Right lobe of liver (tissue), 6 donors: ENCODE results near the gene TMEM200A. TPM values are rescaled to one million over a fixed set of nuclear protein-coding genes. Genes with fewer than 3 reads are reported as not detected.

Experiments used
- ATAC-seq, 4 donors: fragments of 200-7000 bp; cut with Tn5 transposase; one replicate each; pipeline ENCODE4 v1.9.1; 2020; ENCODE audit warnings: mild to moderate bottlenecking in 4 of 4, moderate library complexity in 4 of 4
- DNase-seq, 3 donors: peaks; one replicate each; pipeline ENCODE4 v3.0.0-alpha.2; 2020
- H3K27ac ChIP-seq, 3 donors: fragments of 200-600 bp; one replicate each; pipeline ENCODE4 v1.8.0; 2022
- H3K27me3 ChIP-seq, 2 donors: fragments of 200-600 bp; one replicate each; pipeline ENCODE4 v1.8.0; 2022
- H3K36me3 ChIP-seq, 4 donors: fragments of 200-600 bp; sonication (generic) in 1 of 4; one replicate each; pipeline versions ENCODE4 v1.5.1 to v1.8.0; 2017 to 2022; ENCODE audit warnings: control low read depth in 1 of 4
- H3K4me1 ChIP-seq, 4 donors: fragments of 200-600 bp; sonication (generic) in 1 of 4; one replicate each; pipeline versions ENCODE4 v1.5.1 to v1.8.0; 2017 to 2022; ENCODE audit warnings: control low read depth in 1 of 4
- H3K4me3 ChIP-seq, 3 donors: fragments of 200-600 bp; one replicate each; pipeline ENCODE4 v1.8.0; 2022
- H3K9me3 ChIP-seq, 4 donors: fragments of 200-600 bp; sonication (generic) in 1 of 4; one replicate each; pipeline versions ENCODE4 v1.5.1 to v1.8.0; 2017 to 2022; ENCODE audit warnings: control low read depth in 1 of 4
- POLR2A ChIP-seq: fragments of 450-650 bp; IDR thresholded peaks from one replicate; pipeline ENCODE4 v1.6.1; 2017; ENCODE audit warnings: antibody characterized with exemption, mild to moderate bottlenecking
- WGBS: methylation state at CpG from one replicate; pipeline ENCODE4 v1.1.6; 2018; ENCODE audit warnings: low coverage, low lambda C conversion rate; ENCODE audit not compliant: insufficient coverage; ENCODE audit errors: missing lambda C conversion rate; 5-methylcytosine and 5-hydroxymethylcytosine counted together
- intact Hi-C, 2 donors: fragments of 100-400 bp; cut with DNase I; formaldehyde crosslinking; loops; one replicate each; pipeline versions ENCODE4 v1.11.2 to v1.14.1; 2022
- total RNA-seq, 6 experiments: library from RNA; depleted of rRNA in 2 of 6; stranded (reverse); fragments of >200 nt in 2 of 6; fragmentation: NEBNext Ultra II Directional in 3 of 6; extraction: Animal tissue kit (Norgen Biotek cat#: 25700) in 3 of 6; gene quantifications; one replicate each; pipeline versions ENCODE4 v1.1.0 to v1.2.4, GENCODE V29; 2016 to 2023
- TF ChIP-seq, protein P1 (sequence below), 4 donors: fragments of 200-600 bp in 3 of 4; fragments of 450-650 bp in 1 of 4; IDR thresholded peaks; one replicate each; pipeline versions ENCODE4 v1.5.1 to v1.8.0; 2016 to 2022; ENCODE audit warnings: antibody characterized with exemption in 4 of 4, mild to moderate bottlenecking in 2 of 4
- donor health status: DM: no; HTN: yes; CAD: no.
- donor health status: DM: no; HTN: no; CAD: no.
- donor health status: DM: no; HTN: no; CAD: no.
- donor health status: DM: no; HTN: yes; CAD: no.
- donor health status: DM: no; HTN: yes; CAD: no.

TMEM200A gene
- total RNA-seq, 6 experiments from 2014 or later = 0.18 to 1.5 (median 0.31) TPM; not detected in 3

DNA sequence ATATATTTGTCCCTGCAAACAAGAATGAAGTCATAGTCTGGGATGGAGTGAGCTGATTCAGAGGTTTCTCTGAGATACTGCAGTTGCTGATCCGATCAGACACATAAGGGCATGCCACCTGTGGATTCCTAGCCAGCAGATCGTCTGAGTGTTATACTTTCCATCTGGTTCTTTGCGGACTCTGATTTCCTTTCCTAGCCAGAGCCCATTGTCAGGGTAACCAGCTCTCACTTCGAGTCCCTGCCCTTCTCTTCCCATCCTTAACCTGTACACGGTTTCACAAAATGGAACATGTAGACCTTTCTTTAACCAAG, 100.9 kb downstream of the TMEM200A start:
- H3K4me1 ChIP-seq = no peaks in the 10 kb centered on the region
- no peak overlapping the region for H3K27ac ChIP-seq
- no peaks in the 10 kb centered on the region for H3K36me3 ChIP-seq
- no peak overlapping the region for H3K4me3 ChIP-seq
- H3K9me3 ChIP-seq = no peaks in the 10 kb centered on the region
- intact Hi-C loops = no loop called here
- no peak for DNase-seq
- no peaks in the 10 kb centered on the region for H3K27me3 ChIP-seq
- TF ChIP-seq, protein P1, sequence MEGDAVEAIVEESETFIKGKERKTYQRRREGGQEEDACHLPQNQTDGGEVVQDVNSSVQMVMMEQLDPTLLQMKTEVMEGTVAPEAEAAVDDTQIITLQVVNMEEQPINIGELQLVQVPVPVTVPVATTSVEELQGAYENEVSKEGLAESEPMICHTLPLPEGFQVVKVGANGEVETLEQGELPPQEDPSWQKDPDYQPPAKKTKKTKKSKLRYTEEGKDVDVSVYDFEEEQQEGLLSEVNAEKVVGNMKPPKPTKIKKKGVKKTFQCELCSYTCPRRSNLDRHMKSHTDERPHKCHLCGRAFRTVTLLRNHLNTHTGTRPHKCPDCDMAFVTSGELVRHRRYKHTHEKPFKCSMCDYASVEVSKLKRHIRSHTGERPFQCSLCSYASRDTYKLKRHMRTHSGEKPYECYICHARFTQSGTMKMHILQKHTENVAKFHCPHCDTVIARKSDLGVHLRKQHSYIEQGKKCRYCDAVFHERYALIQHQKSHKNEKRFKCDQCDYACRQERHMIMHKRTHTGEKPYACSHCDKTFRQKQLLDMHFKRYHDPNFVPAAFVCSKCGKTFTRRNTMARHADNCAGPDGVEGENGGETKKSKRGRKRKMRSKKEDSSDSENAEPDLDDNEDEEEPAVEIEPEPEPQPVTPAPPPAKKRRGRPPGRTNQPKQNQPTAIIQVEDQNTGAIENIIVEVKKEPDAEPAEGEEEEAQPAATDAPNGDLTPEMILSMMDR (IDR thresholded peaks at IDR 0.05) = no peak
- 56% methylated on average over 5 of the region's 5 CpGs for WGBS
- ATAC-seq = no peak

DNA sequence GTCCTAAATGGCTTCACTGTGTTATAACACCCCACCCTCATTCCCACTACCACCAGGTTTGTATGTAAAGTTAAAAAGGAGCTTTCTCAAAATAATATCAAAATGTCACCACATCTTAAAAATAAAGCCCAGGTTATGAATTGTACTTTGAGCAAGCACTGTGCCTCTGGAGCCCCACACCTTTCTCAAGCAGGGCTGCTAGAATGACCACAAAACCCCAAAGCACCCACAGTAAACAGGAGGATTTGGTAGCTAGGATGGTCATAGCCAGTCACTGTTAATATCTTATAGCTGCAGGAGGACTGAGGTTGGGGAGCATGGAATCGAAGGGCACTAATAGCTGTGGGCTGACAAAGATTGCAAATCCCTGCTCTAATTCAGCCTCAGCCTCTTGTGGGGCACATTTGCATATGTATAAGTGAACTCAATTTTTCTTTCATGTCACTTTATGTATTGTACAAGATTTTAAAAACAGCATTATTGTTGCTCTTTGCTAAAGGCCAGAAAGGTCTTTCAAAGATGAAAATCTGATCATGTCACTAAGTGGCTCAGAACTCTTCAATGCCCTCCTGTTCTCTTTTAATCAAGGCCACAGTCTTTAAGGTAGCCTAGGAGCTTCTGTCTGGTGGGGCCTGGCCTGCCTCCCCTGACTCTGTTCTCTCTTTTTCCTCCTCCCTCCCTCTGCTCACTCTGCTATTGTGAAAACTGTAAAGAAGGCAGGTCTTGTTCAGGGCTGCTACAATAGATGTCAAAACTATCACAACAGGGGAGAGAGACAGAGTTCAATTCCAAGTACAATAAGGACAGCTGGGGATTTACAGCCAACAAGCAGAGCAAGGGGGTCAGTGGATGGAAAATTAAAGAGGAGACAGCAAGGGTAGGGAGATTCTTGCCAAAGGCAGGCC, 101.6 kb downstream of the TMEM200A start:
- no peaks in the 10 kb centered on the region for H3K4me1 ChIP-seq
- no peak overlapping the region for H3K27ac ChIP-seq
- no peaks in the 10 kb centered on the region for H3K27me3 ChIP-seq
- intact Hi-C loops = no loop called here
- ATAC-seq (no peak), DNase-seq (no peak)
- H3K9me3 ChIP-seq = no peaks in the 10 kb centered on the region
- no peaks in the 10 kb centered on the region for H3K36me3 ChIP-seq
- H3K4me3 ChIP-seq = no peak overlapping the region
- TF ChIP-seq, protein P1 (IDR thresholded peaks at IDR 0.05) = no peak
- TF ChIP-seq POLR2A = no peak
- WGBS = 33% methylated on average over 1 of the region's 1 CpG

DNA sequence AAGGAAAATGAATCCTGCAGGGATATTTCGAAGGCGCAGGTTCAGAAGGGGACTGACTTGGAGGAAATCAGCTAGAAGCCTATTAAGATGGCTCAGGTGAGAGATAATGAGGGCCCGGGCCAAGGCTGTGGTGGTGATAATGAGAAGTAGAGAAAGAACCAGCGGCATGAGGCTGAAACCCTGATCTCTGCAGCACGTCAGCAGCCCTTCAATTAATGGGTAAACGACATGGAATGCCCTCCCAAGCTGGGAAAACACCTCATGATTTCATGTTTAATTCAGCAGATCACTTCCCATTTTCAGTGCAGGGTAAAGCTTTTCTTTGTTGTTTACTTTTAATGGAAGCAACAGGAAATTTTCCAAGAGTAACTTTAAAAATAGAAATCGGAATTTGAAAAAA, 104.9 kb downstream of the TMEM200A start:
- Histone ChIP-seq H3K36me3 (no peaks in the 10 kb centered on the region), H3K4me3 (no peak overlapping the region), H3K27ac (no peak overlapping the region), H3K4me1 (no peaks in the 10 kb centered on the region), H3K9me3 (no peaks in the 10 kb centered on the region), H3K27me3 (no peaks in the 10 kb centered on the region)
- intact Hi-C loops = no loop called here
- ATAC-seq = no peak
- TF ChIP-seq POLR2A = no peak
- TF ChIP-seq, protein P1 (IDR thresholded peaks at IDR 0.05) = no peak
- DNase-seq = no peak
- 56% methylated on average over 6 of the region's 7 CpGs for WGBS

DNA sequence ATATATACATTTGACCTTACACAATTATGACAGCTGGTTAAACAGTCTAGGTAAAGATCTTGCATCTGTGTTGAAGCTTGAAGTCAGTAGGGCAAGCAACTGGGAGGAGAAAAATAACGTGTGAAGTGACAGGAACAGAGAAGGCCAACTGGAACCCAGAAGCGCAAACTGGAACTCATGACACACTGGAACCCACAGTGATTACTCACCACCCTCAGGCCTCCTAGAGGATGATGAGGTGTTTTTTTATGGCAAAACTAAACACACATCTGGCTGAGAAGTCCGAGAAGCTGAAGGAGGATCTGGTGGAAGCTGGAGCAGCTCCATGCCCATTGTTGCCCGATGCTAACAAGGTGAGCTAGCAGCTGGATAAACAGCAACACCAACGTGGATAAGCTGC, 108.1 kb downstream of the TMEM200A start:
- TF ChIP-seq POLR2A = no peak
- TF ChIP-seq, protein P1 (IDR thresholded peaks at IDR 0.05) = no peak
- no peak for ATAC-seq
- Histone ChIP-seq H3K4me1 (no peaks in the 10 kb centered on the region), H3K36me3 (no peaks in the 10 kb centered on the region), H3K4me3 (no peak overlapping the region), H3K27ac (no peak overlapping the region), H3K27me3 (no peaks in the 10 kb centered on the region), H3K9me3 (no peaks in the 10 kb centered on the region)
- no peak for DNase-seq
- intact Hi-C loops = no loop called here
- WGBS = 70% methylated on average over 5 of the region's 5 CpGs
